SU-DHL-6 (cell line): ENCODE results near the gene ZCCHC24.

Source experiments
- H2AFZ ChIP-seq: fragments of 200-600 bp; sonication (generic); 2 replicates; pipeline ENCODE4 v1.6.1; 2014; ENCODE audit warnings: low read depth, mild to moderate bottlenecking, moderate library complexity, mixed read lengths, antibody characterized with exemption, low read length; ENCODE audit not compliant: severe bottlenecking
- H3F3A ChIP-seq: fragments of 200-600 bp; shearing (Covaris generic); 2 replicates; pipeline ENCODE4 v1.6.0; 2016; ENCODE audit warnings: antibody characterized with exemption, mild to moderate bottlenecking; ENCODE audit not compliant: insufficient read depth
- H3K27ac ChIP-seq: fragments of 200-600 bp; sonication (generic); 2 replicates; pipeline ENCODE4 v1.5.1; 2016; ENCODE audit warnings: low read depth, mild to moderate bottlenecking, low read length, moderate library complexity, mixed read lengths
- H3K27me3 ChIP-seq: fragments of 200-600 bp; sonication (generic), shearing (Covaris generic); 2 replicates; pipeline ENCODE4 v1.6.0; 2014; ENCODE audit warnings: mild to moderate bottlenecking, low read length
- H3K36me3 ChIP-seq: fragments of 200-600 bp; sonication (generic); 2 replicates; pipeline ENCODE4 v1.6.1; 2014; ENCODE audit warnings: mild to moderate bottlenecking, low read length, mixed read lengths
- H3K4me2 ChIP-seq: fragments of 300-600, 200-600 bp; shearing (Covaris generic), sonication (generic); 2 replicates; pipeline ENCODE4 v1.6.0; 2014; ENCODE audit warnings: low read length, low read depth, mild to moderate bottlenecking; ENCODE audit not compliant: poor library complexity, severe bottlenecking
- H3K4me3 ChIP-seq: fragments of 200-600 bp; sonication (generic); 2 replicates; pipeline ENCODE4 v1.5.1; 2014; ENCODE audit warnings: antibody characterized with exemption, low read length, mild to moderate bottlenecking, mixed read lengths; ENCODE audit not compliant: insufficient read depth, poor library complexity, severe bottlenecking
- H3K79me2 ChIP-seq: fragments of 200-600 bp; sonication (generic); 2 replicates; pipeline ENCODE4 v1.6.1; 2014; ENCODE audit warnings: mild to moderate bottlenecking, low read length, moderate library complexity; ENCODE audit not compliant: insufficient read depth
- H3K9ac ChIP-seq: fragments of 200-600 bp; sonication (generic); 2 replicates; pipeline ENCODE4 v1.7.0; 2014; ENCODE audit warnings: mild to moderate bottlenecking, low read length
- H3K9me2 ChIP-seq: fragments of 200-600 bp; sonication (generic); replicated peaks from 2 replicates; pipeline ENCODE4 v1.6.1; 2014; ENCODE audit warnings: low read length; ENCODE audit not compliant: insufficient read depth
- H3K9me3 ChIP-seq: fragments of 200-600 bp; sonication (generic); 2 replicates; pipeline ENCODE4 v1.6.1; 2014; ENCODE audit warnings: low read length, mixed read lengths; ENCODE audit not compliant: insufficient read depth
- H4K20me1 ChIP-seq: fragments of 200-600 bp; sonication (generic); 2 replicates; pipeline ENCODE4 v1.6.1; 2014; ENCODE audit warnings: low read depth, mild to moderate bottlenecking, antibody characterized with exemption, low read length, moderate library complexity, mixed read lengths
- EZH2phosphoT487 ChIP-seq: fragments of 200-600 bp; sonication (generic), shearing (Covaris generic); conservative IDR thresholded peaks from 2 replicates; pipeline ENCODE4 v1.6.1; 2018; ENCODE audit warnings: mild to moderate bottlenecking, antibody characterized with exemption, low read length, moderate library complexity, mixed read lengths
- TF ChIP-seq, protein P1 (sequence below): fragments of 200-600 bp; sonication (generic); IDR thresholded peaks from one replicate; pipeline ENCODE4 v1.5.1; 2017; ENCODE audit warnings: antibody characterized with exemption, mild to moderate bottlenecking, low read length, moderate library complexity; ENCODE audit not compliant: insufficient read depth, poor library complexity, severe bottlenecking

Gene ZCCHC24

DNA sequence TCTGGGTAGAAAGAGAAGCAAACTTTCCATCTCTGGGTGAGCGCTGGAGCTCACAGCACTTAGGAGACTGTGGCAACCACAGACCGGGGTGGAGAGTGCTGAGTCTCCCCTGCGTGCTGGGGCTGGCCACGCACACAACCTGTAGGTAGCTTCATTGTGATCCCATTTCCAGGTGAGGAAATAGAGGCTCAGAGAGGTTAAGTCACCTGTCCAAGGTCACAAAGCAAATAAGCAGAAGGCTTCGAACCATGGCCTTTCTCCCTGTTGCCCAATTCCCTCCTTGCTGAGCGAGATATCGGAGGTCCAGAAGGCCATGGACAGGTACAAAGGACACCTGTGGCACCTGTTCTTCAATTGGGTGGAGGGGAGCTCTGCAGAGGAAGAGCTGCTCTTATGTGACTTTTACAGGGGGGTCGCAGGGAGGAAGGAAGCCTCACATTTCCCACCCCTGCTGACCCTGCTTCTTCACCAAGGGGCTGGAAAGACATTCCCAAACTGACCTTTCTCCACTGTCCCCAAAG is 39.4 kb downstream of the ZCCHC24 start:
- H3K4me2 ChIP-seq, result no peak overlapping the region
- H3K4me3 ChIP-seq, result no peak overlapping the region
- H3F3A ChIP-seq, result no peaks in the 10 kb centered on the region
- no peak overlapping the region for H3K27ac ChIP-seq
- H4K20me1 ChIP-seq, result no peaks in the 10 kb centered on the region
- H2AFZ ChIP-seq, result no peak overlapping the region
- no peaks in the 10 kb centered on the region for H3K36me3 ChIP-seq
- no peaks in the 10 kb centered on the region for H3K9me2 ChIP-seq
- H3K9ac ChIP-seq, result no peak overlapping the region
- H3K79me2 ChIP-seq, result no peaks in the 10 kb centered on the region
- no peaks in the 10 kb centered on the region for H3K9me3 ChIP-seq
- no peaks in the 10 kb centered on the region for H3K27me3 ChIP-seq
- TF ChIP-seq, protein P1, sequence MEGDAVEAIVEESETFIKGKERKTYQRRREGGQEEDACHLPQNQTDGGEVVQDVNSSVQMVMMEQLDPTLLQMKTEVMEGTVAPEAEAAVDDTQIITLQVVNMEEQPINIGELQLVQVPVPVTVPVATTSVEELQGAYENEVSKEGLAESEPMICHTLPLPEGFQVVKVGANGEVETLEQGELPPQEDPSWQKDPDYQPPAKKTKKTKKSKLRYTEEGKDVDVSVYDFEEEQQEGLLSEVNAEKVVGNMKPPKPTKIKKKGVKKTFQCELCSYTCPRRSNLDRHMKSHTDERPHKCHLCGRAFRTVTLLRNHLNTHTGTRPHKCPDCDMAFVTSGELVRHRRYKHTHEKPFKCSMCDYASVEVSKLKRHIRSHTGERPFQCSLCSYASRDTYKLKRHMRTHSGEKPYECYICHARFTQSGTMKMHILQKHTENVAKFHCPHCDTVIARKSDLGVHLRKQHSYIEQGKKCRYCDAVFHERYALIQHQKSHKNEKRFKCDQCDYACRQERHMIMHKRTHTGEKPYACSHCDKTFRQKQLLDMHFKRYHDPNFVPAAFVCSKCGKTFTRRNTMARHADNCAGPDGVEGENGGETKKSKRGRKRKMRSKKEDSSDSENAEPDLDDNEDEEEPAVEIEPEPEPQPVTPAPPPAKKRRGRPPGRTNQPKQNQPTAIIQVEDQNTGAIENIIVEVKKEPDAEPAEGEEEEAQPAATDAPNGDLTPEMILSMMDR, result no peak
- TF ChIP-seq EZH2phosphoT487, result no peak

DNA sequence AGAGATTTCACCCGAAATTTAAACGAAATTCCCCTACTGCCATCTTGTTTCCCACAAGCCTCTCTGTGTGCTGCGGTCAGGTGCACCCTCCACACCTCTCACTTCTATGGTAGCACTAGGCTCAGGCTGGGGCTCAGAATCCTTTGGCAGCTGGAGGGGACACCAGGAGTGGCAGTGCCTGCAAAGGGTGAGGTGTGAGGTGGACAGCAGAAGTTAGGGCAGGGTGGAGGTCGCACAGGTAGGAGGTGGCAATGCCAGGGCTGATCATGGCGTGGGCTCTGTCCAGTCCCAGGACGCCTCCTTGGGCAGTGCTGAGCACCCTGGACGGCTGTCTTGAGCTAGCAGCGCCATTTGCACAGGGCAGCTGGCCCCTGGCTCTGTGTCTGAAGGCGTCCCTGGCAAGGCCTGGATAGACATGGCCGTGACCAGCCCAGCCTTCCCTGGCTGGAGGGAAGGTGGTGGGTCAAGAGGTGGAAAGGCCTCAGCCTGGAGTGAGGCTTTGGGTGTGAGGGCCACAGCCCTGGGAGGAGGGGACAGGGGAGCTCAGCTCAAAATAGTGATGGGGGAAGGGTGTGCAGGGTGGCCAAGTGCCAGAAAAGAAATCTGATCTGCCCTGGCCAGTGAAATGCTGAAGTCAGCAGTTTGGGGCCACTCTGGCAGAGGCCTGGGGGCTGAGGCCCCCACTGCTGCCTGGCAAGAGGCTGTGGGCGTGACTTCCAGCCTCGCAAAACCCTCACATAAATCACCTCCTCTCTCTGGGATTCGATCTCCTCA is 40.0 kb downstream of the ZCCHC24 start:
- H3K79me2 ChIP-seq, result no peaks in the 10 kb centered on the region
- no peaks in the 10 kb centered on the region for H3K36me3 ChIP-seq
- H4K20me1 ChIP-seq, result no peaks in the 10 kb centered on the region
- no peak overlapping the region for H3K27ac ChIP-seq
- H3K9me2 ChIP-seq, result no peaks in the 10 kb centered on the region
- no peaks in the 10 kb centered on the region for H3K9me3 ChIP-seq
- H3K9ac ChIP-seq, result no peak overlapping the region
- TF ChIP-seq EZH2phosphoT487, result no peak
- H3K27me3 ChIP-seq, result no peaks in the 10 kb centered on the region
- H2AFZ ChIP-seq, result no peak overlapping the region
- no peak overlapping the region for H3K4me2 ChIP-seq
- no peak overlapping the region for H3K4me3 ChIP-seq
- no peaks in the 10 kb centered on the region for H3F3A ChIP-seq

DNA sequence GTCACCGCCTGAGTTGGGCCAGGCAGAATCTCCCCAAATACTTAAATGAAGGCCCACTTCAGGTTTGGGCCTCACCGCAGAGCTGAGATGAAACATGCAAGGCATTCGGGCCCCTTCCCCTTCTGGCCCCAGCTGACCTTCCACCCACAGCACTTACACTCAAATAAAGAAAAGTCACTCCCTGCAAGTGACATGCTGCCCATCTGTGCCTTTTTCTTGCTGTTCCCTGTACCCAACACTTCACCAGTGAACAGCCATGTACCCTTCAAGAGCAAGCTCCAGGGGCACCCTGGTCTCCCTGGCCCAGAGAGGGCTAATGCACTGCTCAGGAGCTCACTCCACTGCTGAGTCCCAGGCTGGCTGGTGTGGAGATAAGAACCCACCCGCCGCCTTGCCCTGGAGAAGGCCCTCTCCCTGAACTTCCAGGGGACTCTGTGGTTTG is 40.7 kb downstream of the ZCCHC24 start:
- no peaks in the 10 kb centered on the region for H3K9me3 ChIP-seq
- no peak overlapping the region for H3K27ac ChIP-seq
- H3K79me2 ChIP-seq, result no peaks in the 10 kb centered on the region
- no peaks in the 10 kb centered on the region for H3K36me3 ChIP-seq
- H3K9me2 ChIP-seq, result no peaks in the 10 kb centered on the region
- H3F3A ChIP-seq, result no peaks in the 10 kb centered on the region
- TF ChIP-seq, protein P1, result no peak
- TF ChIP-seq EZH2phosphoT487, result no peak
- H2AFZ ChIP-seq, result no peak overlapping the region
- no peak overlapping the region for H3K4me2 ChIP-seq
- H3K27me3 ChIP-seq, result no peaks in the 10 kb centered on the region
- no peak overlapping the region for H3K4me3 ChIP-seq
- H4K20me1 ChIP-seq, result no peaks in the 10 kb centered on the region
- no peak overlapping the region for H3K9ac ChIP-seq

DNA sequence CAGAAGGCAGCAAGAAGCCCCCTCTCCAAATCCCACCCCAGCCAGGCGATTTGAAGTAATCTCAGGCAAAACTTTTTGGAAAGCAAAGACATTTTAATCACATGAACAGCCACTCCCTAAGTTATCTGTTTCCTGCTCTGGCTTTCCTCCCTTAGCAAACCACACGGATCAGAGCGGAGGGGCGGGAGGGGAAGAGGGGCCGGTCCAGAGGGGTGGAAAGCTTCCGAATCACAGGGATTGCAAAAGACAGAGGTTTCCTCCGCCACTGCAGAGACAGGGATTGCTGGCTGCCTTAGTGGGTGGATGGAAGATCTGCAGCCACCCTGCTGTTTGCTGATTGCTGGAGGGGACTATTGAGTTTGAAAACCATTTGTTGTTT is 41.2 kb downstream of the ZCCHC24 start:
- Histone ChIP-seq H3K27me3 (no peaks in the 10 kb centered on the region), H2AFZ (no peak overlapping the region), H3K9ac (no peak overlapping the region), H3K9me2 (no peaks in the 10 kb centered on the region), H3F3A (no peaks in the 10 kb centered on the region), H3K36me3 (no peaks in the 10 kb centered on the region), H3K27ac (no peak overlapping the region), H3K4me2 (no peak overlapping the region), H3K9me3 (no peaks in the 10 kb centered on the region), H4K20me1 (no peaks in the 10 kb centered on the region), H3K4me3 (no peak overlapping the region), H3K79me2 (no peaks in the 10 kb centered on the region)
- TF ChIP-seq EZH2phosphoT487, result no peak
- TF ChIP-seq, protein P1, result no peak
